Liver (tissue), 9 donors: ENCODE results near the gene HIPK2. TPM values are rescaled to one million over a fixed set of nuclear protein-coding genes. Genes with fewer than 3 reads are reported as not detected.

Experiments
- DNase-seq: peaks from one replicate; pipeline ENCODE4 v3.0.0-alpha.2; 2017; ENCODE audit warnings: low spot score
- H3K27ac ChIP-seq, 2 donors: one replicate each; pipeline ENCODE4 v1.7.0; 2013; ENCODE audit warnings: inconsistent platforms in 2 of 2, low read length in 2 of 2, control low read depth in 1 of 2, low read depth in 1 of 2, mild to moderate bottlenecking in 1 of 2
- H3K27me3 ChIP-seq, 4 donors: one replicate each; pipeline versions ENCODE4 v1.6.1 to v1.7.0; 2013; ENCODE audit warnings: low read length in 3 of 4, inconsistent platforms in 1 of 4, mild to moderate bottlenecking in 1 of 4, moderate library complexity in 1 of 4; ENCODE audit not compliant: control insufficient read depth in 4 of 4, insufficient read depth in 4 of 4
- H3K36me3 ChIP-seq, 4 donors: one replicate each; pipeline versions ENCODE4 v1.6.1 to v1.7.0; 2013; ENCODE audit warnings: low read length in 3 of 4, mild to moderate bottlenecking in 3 of 4, low read depth in 1 of 4, moderate library complexity in 1 of 4; ENCODE audit not compliant: control insufficient read depth in 4 of 4, insufficient read depth in 3 of 4
- H3K4me1 ChIP-seq, 4 donors: one replicate each; pipeline versions ENCODE4 v1.6.1 to v1.7.0; 2013; ENCODE audit warnings: low read length in 3 of 4, mild to moderate bottlenecking in 3 of 4, moderate library complexity in 1 of 4; ENCODE audit not compliant: control insufficient read depth in 4 of 4, insufficient read depth in 4 of 4
- H3K4me3 ChIP-seq, 3 donors: one replicate each; pipeline versions ENCODE4 v1.6.1 to v1.7.0; 2013; ENCODE audit warnings: low read length in 3 of 3, control low read depth in 1 of 3, low read depth in 1 of 3, mild to moderate bottlenecking in 1 of 3
- H3K9ac ChIP-seq, 2 donors: one replicate each; pipeline ENCODE4 v1.7.0; 2013; ENCODE audit warnings: low read length in 2 of 2, mild to moderate bottlenecking in 2 of 2, moderate library complexity in 2 of 2, control low read depth in 1 of 2, low read depth in 1 of 2
- H3K9me3 ChIP-seq, 4 donors: one replicate each; pipeline versions ENCODE4 v1.6.1 to v1.7.0; 2013; ENCODE audit warnings: low read length in 3 of 4; ENCODE audit not compliant: control insufficient read depth in 4 of 4
- FOXA2 ChIP-seq: IDR thresholded peaks from 2 replicates; pipeline ENCODE4 v1.6.1; 2016; ENCODE audit warnings: antibody characterized with exemption
- GABPA ChIP-seq, 2 donors: IDR thresholded peaks in 1 of 2; conservative IDR thresholded peaks in 1 of 2; 2 replicates each; pipeline ENCODE4 v1.6.1; 2016; ENCODE audit warnings: antibody characterized with exemption in 2 of 2, mild to moderate bottlenecking in 1 of 2, moderate library complexity in 1 of 2
- RAD21 ChIP-seq, 2 donors: IDR thresholded peaks; 2 replicates each; pipeline ENCODE4 v1.6.1; 2016; ENCODE audit warnings: antibody characterized with exemption in 2 of 2, mild to moderate bottlenecking in 2 of 2
- TAF1 ChIP-seq: conservative IDR thresholded peaks from 2 replicates; pipeline ENCODE4 v1.6.1; 2016; ENCODE audit warnings: antibody characterized with exemption, mild to moderate bottlenecking
- YY1 ChIP-seq: IDR thresholded peaks from 2 replicates; pipeline ENCODE4 v1.6.1; 2016; ENCODE audit warnings: antibody characterized with exemption, mild to moderate bottlenecking
- WGBS: extraction: QIAGEN DNeasy Blood & Tissue Kit; methylation state at CpG from one replicate; pipeline ENCODE4 v1.1.7; 2013; 5-methylcytosine and 5-hydroxymethylcytosine counted together
- polyA plus RNA-seq, 2 donors: library from polyadenylated mRNA; stranded (reverse) in 1 of 2; unstranded in 1 of 2; fragments of 200-250 nt in 1 of 2; fragments of >200 nt in 1 of 2; fragmentation: Nextera tagmentation in 1 of 2; extraction: Ambion mirVana in 1 of 2; gene quantifications; one replicate each; pipeline versions ENCODE4 v1.2.1 to v1.2.3, GENCODE V29; 2013 to 2015
- total RNA-seq, 2 donors: library from RNA; depleted of rRNA; stranded (reverse); fragments of >200 nt; gene quantifications; one replicate each; pipeline ENCODE4 v1.2.3, GENCODE V29; 2014
- TF ChIP-seq, protein P1 (sequence below): IDR thresholded peaks from 2 replicates; pipeline ENCODE4 v1.6.1; 2016; ENCODE audit warnings: antibody characterized with exemption
- TF ChIP-seq, protein P2 (sequence below): fragments of 150-350 bp; IDR thresholded peaks from 2 replicates; pipeline ENCODE4 v1.5.1; 2017; ENCODE audit warnings: improper control_type of control experiment, low read depth, low read length; ENCODE audit not compliant: missing input control
- TF ChIP-seq, protein P3 (sequence below): IDR thresholded peaks from 2 replicates; pipeline ENCODE4 v1.6.1; 2016; ENCODE audit warnings: antibody characterized with exemption
- TF ChIP-seq, protein P4 (sequence below): IDR thresholded peaks from 2 replicates; pipeline ENCODE4 v1.6.1; 2016; ENCODE audit warnings: antibody characterized with exemption, mild to moderate bottlenecking
- donor health status: healthy.
- donor health status: healthy.
- donor health status: healthy.
- donor health status: healthy.
- donor health status: healthy.

HIPK2 gene
- total and polyA plus RNA-seq, 4 donors = 13.1 to 48.8 (median 16.6) TPM

DNA sequence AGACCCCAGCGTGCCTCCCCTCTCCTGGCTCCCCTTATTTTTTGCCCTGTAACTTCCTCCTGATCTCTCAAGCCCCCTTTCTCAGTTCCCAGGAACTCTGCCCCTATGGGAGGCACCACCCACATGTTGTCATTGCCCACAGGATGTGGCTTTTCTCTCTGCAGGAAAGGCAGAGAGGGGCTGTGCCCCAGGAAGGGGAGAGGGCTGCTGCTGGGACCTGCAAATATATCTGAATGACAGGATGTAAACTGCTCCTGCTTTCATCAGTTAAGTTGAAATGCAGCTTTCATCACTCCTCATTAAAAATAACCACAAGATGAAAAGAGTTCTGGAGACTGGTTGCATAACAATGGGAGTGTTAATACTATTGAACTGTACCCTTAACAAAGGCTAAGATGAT is 151.0 kb downstream of the HIPK2 start:
- H3K4me3 ChIP-seq = no peak overlapping the region

DNA sequence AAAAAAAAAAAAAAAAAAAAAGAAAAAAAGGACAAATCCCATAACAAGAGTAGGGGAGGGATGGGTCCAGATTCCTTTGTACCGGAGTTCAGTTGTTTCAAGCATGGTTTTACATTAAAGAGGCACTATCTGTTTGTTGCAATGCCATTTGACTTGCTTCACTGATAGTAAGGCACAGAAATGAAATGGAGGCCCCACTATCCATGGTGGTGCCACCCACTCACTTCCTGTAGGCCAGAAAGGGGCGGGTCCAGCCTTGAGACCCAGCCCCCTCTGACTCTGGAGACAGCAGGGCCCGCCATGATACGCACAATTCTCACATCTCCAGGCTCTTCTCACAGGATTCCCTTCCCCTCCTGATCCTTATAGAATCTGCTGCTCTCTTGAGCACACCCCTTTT is 154.3 kb downstream of the HIPK2 start:
- no peak for DNase-seq
- Histone ChIP-seq H3K27ac (no peak overlapping the region), H3K36me3 (peaks cover 20 to 69% (median 51%) of the 10 kb centered on the region in 4 donors), H3K4me1 (no peaks in the 10 kb centered on the region), H3K27me3 (no peaks in the 10 kb centered on the region), H3K9me3 (no peaks in the 10 kb centered on the region), H3K9ac (no peak overlapping the region), H3K4me3 (no peak overlapping the region)
- TF ChIP-seq, protein P1, sequence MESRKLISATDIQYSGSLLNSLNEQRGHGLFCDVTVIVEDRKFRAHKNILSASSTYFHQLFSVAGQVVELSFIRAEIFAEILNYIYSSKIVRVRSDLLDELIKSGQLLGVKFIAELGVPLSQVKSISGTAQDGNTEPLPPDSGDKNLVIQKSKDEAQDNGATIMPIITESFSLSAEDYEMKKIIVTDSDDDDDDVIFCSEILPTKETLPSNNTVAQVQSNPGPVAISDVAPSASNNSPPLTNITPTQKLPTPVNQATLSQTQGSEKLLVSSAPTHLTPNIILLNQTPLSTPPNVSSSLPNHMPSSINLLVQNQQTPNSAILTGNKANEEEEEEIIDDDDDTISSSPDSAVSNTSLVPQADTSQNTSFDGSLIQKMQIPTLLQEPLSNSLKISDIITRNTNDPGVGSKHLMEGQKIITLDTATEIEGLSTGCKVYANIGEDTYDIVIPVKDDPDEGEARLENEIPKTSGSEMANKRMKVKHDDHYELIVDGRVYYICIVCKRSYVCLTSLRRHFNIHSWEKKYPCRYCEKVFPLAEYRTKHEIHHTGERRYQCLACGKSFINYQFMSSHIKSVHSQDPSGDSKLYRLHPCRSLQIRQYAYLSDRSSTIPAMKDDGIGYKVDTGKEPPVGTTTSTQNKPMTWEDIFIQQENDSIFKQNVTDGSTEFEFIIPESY = no peak
- TF ChIP-seq GABPA (IDR thresholded peaks at IDR 0.05 in 1 of 2, conservative IDR thresholded peaks at IDR 0.05 in 1 of 2) (no peak), RAD21 (IDR thresholded peaks at IDR 0.05) (no peak), FOXA2 (no peak), TAF1 (no peak), YY1 (no peak)
- TF ChIP-seq, protein P2, sequence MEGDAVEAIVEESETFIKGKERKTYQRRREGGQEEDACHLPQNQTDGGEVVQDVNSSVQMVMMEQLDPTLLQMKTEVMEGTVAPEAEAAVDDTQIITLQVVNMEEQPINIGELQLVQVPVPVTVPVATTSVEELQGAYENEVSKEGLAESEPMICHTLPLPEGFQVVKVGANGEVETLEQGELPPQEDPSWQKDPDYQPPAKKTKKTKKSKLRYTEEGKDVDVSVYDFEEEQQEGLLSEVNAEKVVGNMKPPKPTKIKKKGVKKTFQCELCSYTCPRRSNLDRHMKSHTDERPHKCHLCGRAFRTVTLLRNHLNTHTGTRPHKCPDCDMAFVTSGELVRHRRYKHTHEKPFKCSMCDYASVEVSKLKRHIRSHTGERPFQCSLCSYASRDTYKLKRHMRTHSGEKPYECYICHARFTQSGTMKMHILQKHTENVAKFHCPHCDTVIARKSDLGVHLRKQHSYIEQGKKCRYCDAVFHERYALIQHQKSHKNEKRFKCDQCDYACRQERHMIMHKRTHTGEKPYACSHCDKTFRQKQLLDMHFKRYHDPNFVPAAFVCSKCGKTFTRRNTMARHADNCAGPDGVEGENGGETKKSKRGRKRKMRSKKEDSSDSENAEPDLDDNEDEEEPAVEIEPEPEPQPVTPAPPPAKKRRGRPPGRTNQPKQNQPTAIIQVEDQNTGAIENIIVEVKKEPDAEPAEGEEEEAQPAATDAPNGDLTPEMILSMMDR = no peak
- TF ChIP-seq, protein P3, sequence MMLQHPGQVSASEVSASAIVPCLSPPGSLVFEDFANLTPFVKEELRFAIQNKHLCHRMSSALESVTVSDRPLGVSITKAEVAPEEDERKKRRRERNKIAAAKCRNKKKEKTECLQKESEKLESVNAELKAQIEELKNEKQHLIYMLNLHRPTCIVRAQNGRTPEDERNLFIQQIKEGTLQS = no peak
- TF ChIP-seq, protein P4, sequence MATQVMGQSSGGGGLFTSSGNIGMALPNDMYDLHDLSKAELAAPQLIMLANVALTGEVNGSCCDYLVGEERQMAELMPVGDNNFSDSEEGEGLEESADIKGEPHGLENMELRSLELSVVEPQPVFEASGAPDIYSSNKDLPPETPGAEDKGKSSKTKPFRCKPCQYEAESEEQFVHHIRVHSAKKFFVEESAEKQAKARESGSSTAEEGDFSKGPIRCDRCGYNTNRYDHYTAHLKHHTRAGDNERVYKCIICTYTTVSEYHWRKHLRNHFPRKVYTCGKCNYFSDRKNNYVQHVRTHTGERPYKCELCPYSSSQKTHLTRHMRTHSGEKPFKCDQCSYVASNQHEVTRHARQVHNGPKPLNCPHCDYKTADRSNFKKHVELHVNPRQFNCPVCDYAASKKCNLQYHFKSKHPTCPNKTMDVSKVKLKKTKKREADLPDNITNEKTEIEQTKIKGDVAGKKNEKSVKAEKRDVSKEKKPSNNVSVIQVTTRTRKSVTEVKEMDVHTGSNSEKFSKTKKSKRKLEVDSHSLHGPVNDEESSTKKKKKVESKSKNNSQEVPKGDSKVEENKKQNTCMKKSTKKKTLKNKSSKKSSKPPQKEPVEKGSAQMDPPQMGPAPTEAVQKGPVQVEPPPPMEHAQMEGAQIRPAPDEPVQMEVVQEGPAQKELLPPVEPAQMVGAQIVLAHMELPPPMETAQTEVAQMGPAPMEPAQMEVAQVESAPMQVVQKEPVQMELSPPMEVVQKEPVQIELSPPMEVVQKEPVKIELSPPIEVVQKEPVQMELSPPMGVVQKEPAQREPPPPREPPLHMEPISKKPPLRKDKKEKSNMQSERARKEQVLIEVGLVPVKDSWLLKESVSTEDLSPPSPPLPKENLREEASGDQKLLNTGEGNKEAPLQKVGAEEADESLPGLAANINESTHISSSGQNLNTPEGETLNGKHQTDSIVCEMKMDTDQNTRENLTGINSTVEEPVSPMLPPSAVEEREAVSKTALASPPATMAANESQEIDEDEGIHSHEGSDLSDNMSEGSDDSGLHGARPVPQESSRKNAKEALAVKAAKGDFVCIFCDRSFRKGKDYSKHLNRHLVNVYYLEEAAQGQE = no peak
- 96% methylated on average over 4 of the region's 4 CpGs for WGBS

More for the DNA sequence above, 151.0 kb downstream of the HIPK2 start:
- no peak overlapping the region for H3K9ac ChIP-seq
- no peak for DNase-seq
- no peak for TF ChIP-seq GABPA (IDR thresholded peaks at IDR 0.05 in 1 of 2, conservative IDR thresholded peaks at IDR 0.05 in 1 of 2)
- TF ChIP-seq, protein P4 = no peak
- H3K27me3 ChIP-seq = no peaks in the 10 kb centered on the region
- no peaks in the 10 kb centered on the region for H3K9me3 ChIP-seq
- H3K27ac ChIP-seq = no peak overlapping the region
- H3K36me3 ChIP-seq = peaks cover 36 to 76% (median 54%) of the 10 kb centered on the region in 4 donors
- WGBS = 84% methylated on average over 1 of the region's 1 CpG
- H3K4me1 ChIP-seq = peaks cover 0 to 3% (median 0%) of the 10 kb centered on the region in 4 donors
